ENCODE results near the gene DPF3. TPM values are rescaled to one million over a fixed set of nuclear protein-coding genes. Genes with fewer than 3 reads are reported as not detected.

The DPF3 gene
- total and polyA plus RNA-seq, 2 of the 13 experiments (the other 11 are each of a cell fraction or from before 2014, with no cell fraction given): 0.09 to 0.60 TPM

DNA sequence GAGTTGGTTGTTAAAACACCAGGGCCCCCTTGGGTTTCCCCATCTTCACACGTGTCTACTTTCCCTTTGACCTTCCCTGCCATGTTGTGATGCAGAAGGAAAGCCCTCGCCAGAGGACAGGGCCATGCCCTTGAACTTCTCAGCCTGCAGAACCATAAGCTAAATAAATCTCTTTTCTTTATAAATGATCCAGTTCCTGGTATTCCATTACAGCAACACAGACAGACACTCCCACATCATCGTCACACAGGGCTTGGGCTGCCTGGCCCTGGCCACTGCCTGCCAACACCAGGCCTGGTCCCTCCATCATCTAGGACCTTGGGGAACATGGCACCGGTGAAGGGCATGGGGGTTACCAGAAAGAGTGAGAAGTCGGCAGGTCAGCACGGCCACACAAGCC is 84.8 kb downstream of the DPF3 start:
- ChIA-PET CTCF (ENCODE audit: low intra/inter-chr PET ratio, low total read pairs) (no interaction called here), POLR2A (no interaction called here)
- BruUV-seq (replicated peaks): no TSS peak
- H2AFZ ChIP-seq (ENCODE audit: low read length): no peak overlapping the region
- H3K4me1 ChIP-seq (ENCODE audit: insufficient read depth, low read length): 0 out of 2 replicates have a peak, but pooled peaks cover 14% of the 10 kb centered on the region
- TF ChIP-seq REPIN1 (CRISPR knock-in tag; IDR thresholded peaks at IDR 0.05; ENCODE audit: borderline replicate concordance, low read depth): no peak
- no peak for TF ChIP-seq SP4 (CRISPR knock-in tag; IDR thresholded peaks at IDR 0.05)
- TF ChIP-seq ZFP62 (CRISPR knock-in tag; IDR thresholded peaks at IDR 0.05): no peak
- no peak for TF ChIP-seq ZNF737 (CRISPR knock-in tag; IDR thresholded peaks at IDR 0.05; ENCODE audit: borderline replicate concordance)
- TF ChIP-seq RAD51 (IDR thresholded peaks at IDR 0.05; ENCODE audit: borderline replicate concordance): no peak
- no peak for TF ChIP-seq ELF3 (CRISPR knock-in tag; IDR thresholded peaks at IDR 0.05)
- no peak for TF ChIP-seq ZNF230 (CRISPR knock-in tag; IDR thresholded peaks at IDR 0.05)
- no peak for TF ChIP-seq ZNF318 (CRISPR knock-in tag; IDR thresholded peaks at IDR 0.05)
- TF ChIP-seq HIC2 (CRISPR knock-in tag; IDR thresholded peaks at IDR 0.05; ENCODE audit: low read depth): no peak
- WGBS (ENCODE audit: low lambda C conversion rate): 2% methylated on average over 4 of the region's 6 CpGs
- no peak overlapping the region for H3K4me3 ChIP-seq (replicated peaks in 1 of 3; ENCODE audit: insufficient read depth in 1 of 3, low read depth in 2 of 3, low read length in 3 of 3)
- intact Hi-C loops (cut with micrococcal nuclease; ENCODE audit: unreplicated experiment): no loop called here
- no peak overlapping the region for H3K4me2 ChIP-seq (ENCODE audit: low read depth, low read length)
- DNase-seq (ENCODE audit: low spot score) (no peak), FAIRE-seq (no peak), ATAC-seq (no peak)
- H3K9me3 ChIP-seq (ENCODE audit: low read length): no peaks in the 10 kb centered on the region
- peaks cover 5 to 12% of the 10 kb centered on the region in 2 experiments; a peak in 3 of 5 replicates for H3K27me3 ChIP-seq (ENCODE audit: control insufficient read depth in 1 of 2, insufficient read depth in 2 of 2, low read length in 2 of 2)
- in situ Hi-C loops (cut with HindIII; ENCODE audit: extremely low pct_ligation_motif_present, low pct_unique_long_range_greater_than_20kb): no loop called here
- no peaks in the 10 kb centered on the region for H3K79me2 ChIP-seq (ENCODE audit: insufficient read depth, low read length)
- no peak overlapping the region for H3K27ac ChIP-seq (ENCODE audit: extremely low read length, insufficient read depth, low read length)
- no peaks in the 10 kb centered on the region for H4K20me1 ChIP-seq (ENCODE audit: insufficient read depth, low read length)
- H3K9ac ChIP-seq (ENCODE audit: insufficient read depth, low read depth, low read length): no peak overlapping the region
- H3K36me3 ChIP-seq (replicated peaks in 1 of 2; ENCODE audit: control insufficient read depth in 1 of 2, insufficient read depth in 2 of 2, low read length in 2 of 2): no peaks in the 10 kb centered on the region
